H1 (cell line): Measurements from ENCODE around the gene PUS3. TPM values are rescaled to one million over a fixed set of nuclear protein-coding genes. Genes with fewer than 3 reads are reported as not detected.

ENCODE experiments used
- CTCF ChIA-PET: fragments of 300-600 bp; sonication (Branson Sonifier 250); formaldehyde crosslinking; loops from one replicate; lab custom pipeline; 2021; ENCODE audit not compliant: partially characterized antibody; lab: Charles Lee
- POLR2A ChIA-PET: fragments of 300-600 bp; sonication (Branson Sonifier 250); formaldehyde crosslinking; loops from one replicate; lab custom pipeline; 2021; ENCODE audit warnings: inconsistent platforms; ENCODE audit not compliant: partially characterized antibody; lab: Charles Lee
- DNase-seq, 2 experiments: peaks; one replicate each; pipeline versions ENCODE4 v3.0.0 to v3.0.0-alpha.2; 2010 to 2022; ENCODE audit warnings: low spot score in 2 of 2, low read depth in 1 of 2, mixed read lengths in 1 of 2
- FAIRE-seq: peaks from 2 replicates; lab custom pipeline; 2011; peaks lifted over from hg19 to GRCh38; lab: Jason Lieb, UNC
- H2AFZ ChIP-seq: 2 replicates; pipeline ENCODE4 v1.8.1; 2012; ENCODE audit warnings: low read length, inconsistent platforms
- H2AK5ac ChIP-seq: 2 replicates; pipeline ENCODE4 v1.6.1; 2013; ENCODE audit warnings: low read depth, low read length
- H2BK120ac ChIP-seq: replicated peaks from 2 replicates; pipeline ENCODE3; 2013; ENCODE audit warnings: low read depth, low read length, inconsistent platforms
- H2BK12ac ChIP-seq: 2 replicates; pipeline ENCODE4 v1.6.1; 2013; ENCODE audit warnings: low read depth, low read length
- H2BK15ac ChIP-seq: 2 replicates; pipeline ENCODE4 v1.6.1; 2013; ENCODE audit warnings: low read length
- H2BK20ac ChIP-seq: 2 replicates; pipeline ENCODE4 v1.6.1; 2013; ENCODE audit warnings: low read length
- H2BK5ac ChIP-seq: 2 replicates; pipeline ENCODE4 v1.6.1; 2013; ENCODE audit warnings: low read depth, low read length
- H3K14ac ChIP-seq: 2 replicates; pipeline ENCODE4 v1.6.1; 2013; ENCODE audit warnings: inconsistent platforms; ENCODE audit not compliant: insufficient read length
- H3K18ac ChIP-seq: 2 replicates; pipeline ENCODE4 v1.6.1; 2013; ENCODE audit warnings: low read length; ENCODE audit errors: extremely low read depth
- H3K23ac ChIP-seq: 2 replicates; pipeline ENCODE4 v1.6.1; 2013; ENCODE audit warnings: inconsistent platforms; ENCODE audit not compliant: insufficient read length
- H3K23me2 ChIP-seq: 2 replicates; pipeline ENCODE4 v1.6.1; 2013; ENCODE audit warnings: low read depth, low read length
- H3K27ac ChIP-seq: 2 replicates; pipeline ENCODE4 v1.6.1; 2011; ENCODE audit warnings: low read depth, low read length, inconsistent platforms
- H3K27me3 ChIP-seq, 4 experiments: replicated peaks in 1 of 4; 1 replicate in 1 of 4; 2 replicates in 3 of 4; pipeline versions ENCODE4 v1.6.1 to v1.8.1; 2011 to 2013; ENCODE audit warnings: low read length in 3 of 4, mild to moderate bottlenecking in 3 of 4, inconsistent platforms in 2 of 4, mixed read lengths in 2 of 4, moderate library complexity in 1 of 4; ENCODE audit not compliant: control insufficient read depth in 3 of 4, insufficient read depth in 3 of 4; ENCODE audit errors: extremely low read depth in 1 of 4
- H3K36me3 ChIP-seq, 4 experiments: 2 replicates each; pipeline versions ENCODE4 v1.6.1 to v1.8.1; 2011 to 2013; ENCODE audit warnings: mild to moderate bottlenecking in 4 of 4, low read length in 3 of 4, moderate library complexity in 2 of 4, control low read depth in 1 of 4, inconsistent platforms in 1 of 4; ENCODE audit not compliant: insufficient read depth in 4 of 4, control insufficient read depth in 2 of 4
- H3K4ac ChIP-seq: replicated peaks from 2 replicates; pipeline ENCODE3; 2013; ENCODE audit warnings: low read length, low read depth, mixed read lengths, inconsistent platforms; ENCODE audit not compliant: insufficient read length
- H3K4me1 ChIP-seq, 4 experiments: replicated peaks in 1 of 4; 1 replicate in 1 of 4; 2 replicates in 3 of 4; pipeline versions ENCODE4 v1.6.1 to v1.8.1; 2011 to 2013; ENCODE audit warnings: low read length in 3 of 4, inconsistent platforms in 2 of 4, mixed read lengths in 1 of 4; ENCODE audit not compliant: insufficient read depth in 4 of 4, control insufficient read depth in 3 of 4
- H3K4me2 ChIP-seq, 2 experiments: 2 replicates each; pipeline versions ENCODE4 v1.6.1 to v1.8.1; 2011 to 2013; ENCODE audit warnings: low read depth in 2 of 2, low read length in 2 of 2, control low read depth in 1 of 2, inconsistent platforms in 1 of 2, mild to moderate bottlenecking in 1 of 2; ENCODE audit not compliant: insufficient read depth in 1 of 2
- H3K4me3 ChIP-seq, 4 experiments: fragments of 200-600, 300-600 bp in 1 of 4; sonication (generic), shearing (Covaris generic), sonication (Bioruptor Twin) in 1 of 4; 2 replicates each; pipeline versions ENCODE4 v1.5.1 to v1.8.1; 2011 to 2016; ENCODE audit warnings: low read length in 4 of 4, low read depth in 3 of 4, control low read depth in 2 of 4, inconsistent platforms in 2 of 4, mild to moderate bottlenecking in 2 of 4, mixed read lengths in 1 of 4, moderate library complexity in 1 of 4; ENCODE audit not compliant: insufficient read depth in 2 of 4; ENCODE audit errors: extremely low read depth in 1 of 4
- H3K56ac ChIP-seq: replicated peaks from 2 replicates; pipeline ENCODE3; 2013; ENCODE audit warnings: low read depth, mild to moderate bottlenecking, mixed read lengths, low read length, inconsistent platforms; ENCODE audit not compliant: insufficient read length
- H3K79me1 ChIP-seq: 2 replicates; pipeline ENCODE4 v1.6.1; 2013; ENCODE audit warnings: low read depth, low read length, control low read depth
- H3K79me2 ChIP-seq, 2 experiments: 2 replicates each; pipeline versions ENCODE4 v1.6.1 to v1.8.1; 2012 to 2013; ENCODE audit warnings: low read length in 2 of 2, mild to moderate bottlenecking in 2 of 2, inconsistent platforms in 1 of 2; ENCODE audit not compliant: insufficient read depth in 2 of 2, control insufficient read depth in 1 of 2
- H3K9ac ChIP-seq, 4 experiments: replicated peaks in 1 of 4; 1 replicate in 1 of 4; 2 replicates in 3 of 4; pipeline versions ENCODE4 v1.6.1 to v1.8.1; 2011 to 2013; ENCODE audit warnings: low read depth in 3 of 4, low read length in 3 of 4, control low read depth in 2 of 4, mild to moderate bottlenecking in 2 of 4, moderate library complexity in 2 of 4, inconsistent platforms in 1 of 4; ENCODE audit errors: extremely low read depth in 1 of 4
- H3K9me3 ChIP-seq, 2 experiments: 2 replicates each; pipeline versions ENCODE4 v1.6.1 to v1.8.1; 2012 to 2013; ENCODE audit warnings: mild to moderate bottlenecking in 2 of 2, moderate library complexity in 2 of 2, control low read depth in 1 of 2, inconsistent platforms in 1 of 2, low read depth in 1 of 2, low read length in 1 of 2, mixed read lengths in 1 of 2; ENCODE audit not compliant: insufficient read depth in 2 of 2
- H4K20me1 ChIP-seq, 2 experiments: replicated peaks in 1 of 2; 2 replicates each; pipeline versions ENCODE3 to v1.8.1; 2011 to 2013; ENCODE audit warnings: inconsistent platforms in 2 of 2, low read length in 2 of 2, mild to moderate bottlenecking in 1 of 2; ENCODE audit not compliant: insufficient read depth in 2 of 2, control insufficient read depth in 1 of 2
- H4K5ac ChIP-seq: 2 replicates; pipeline ENCODE4 v1.6.1; 2013; ENCODE audit warnings: low read length, low read depth, mixed read lengths, inconsistent platforms; ENCODE audit not compliant: insufficient read length
- H4K8ac ChIP-seq: 2 replicates; pipeline ENCODE4 v1.8.0; 2013; ENCODE audit warnings: mild to moderate bottlenecking, moderate library complexity, low read length, inconsistent platforms; ENCODE audit not compliant: insufficient read depth; ENCODE audit errors: extremely low read depth
- H4K91ac ChIP-seq: replicated peaks from 2 replicates; pipeline ENCODE3; 2013; ENCODE audit warnings: low read length, mixed read lengths, inconsistent platforms; ENCODE audit not compliant: insufficient read length
- ATF2 ChIP-seq: IDR thresholded peaks from 2 replicates; pipeline ENCODE4 v1.6.1; 2012; ENCODE audit warnings: low read length, inconsistent platforms
- CBX5 ChIP-seq: fragments of 300-800, 300-1000 bp; sonication (generic); IDR thresholded peaks from 2 replicates; pipeline ENCODE4 v1.7.1; 2016; ENCODE audit warnings: antibody characterized with exemption, low read length, low read depth
- E2F6 ChIP-seq: IDR thresholded peaks from 2 replicates; pipeline ENCODE4 v1.6.1; 2012; ENCODE audit warnings: inconsistent platforms
- EP300 ChIP-seq, 2 experiments: IDR thresholded peaks; 1 replicate in 1 of 2; 2 replicates in 1 of 2; pipeline ENCODE4 v1.6.1; 2011 to 2012; ENCODE audit warnings: low read depth in 2 of 2, low read length in 2 of 2, mild to moderate bottlenecking in 2 of 2, borderline replicate concordance in 1 of 2, inconsistent platforms in 1 of 2, moderate library complexity in 1 of 2
- FOSL1 ChIP-seq: IDR thresholded peaks from 2 replicates; pipeline ENCODE4 v1.6.1; 2011; ENCODE audit warnings: mild to moderate bottlenecking, low read depth, low read length, moderate library complexity; ENCODE audit not compliant: insufficient read depth
- KDM1A ChIP-seq: fragments of 200-600, 300-600 bp; sonication (generic); IDR thresholded peaks from 2 replicates; pipeline ENCODE4 v1.7.1; 2016; ENCODE audit warnings: mild to moderate bottlenecking, low read length, borderline replicate concordance
- KDM5A ChIP-seq: fragments of 200-600 bp; IDR thresholded peaks from 2 replicates; pipeline ENCODE4 v1.7.1; 2012; ENCODE audit warnings: mild to moderate bottlenecking, low read length, inconsistent platforms, mixed read lengths
- POLR2AphosphoS5 ChIP-seq: IDR thresholded peaks from 2 replicates; pipeline ENCODE4 v1.6.1; 2011; ENCODE audit warnings: low read depth, low read length
- SIN3A ChIP-seq, 2 experiments: IDR thresholded peaks in 1 of 2; conservative IDR thresholded peaks in 1 of 2; 2 replicates each; pipeline ENCODE4 v1.6.1; 2011 to 2012; ENCODE audit warnings: low read length in 2 of 2, improper control_type of control experiment in 1 of 2, low read depth in 1 of 2, mild to moderate bottlenecking in 1 of 2
- SIX5 ChIP-seq: IDR thresholded peaks from 2 replicates; pipeline ENCODE4 v1.6.1; 2011; ENCODE audit warnings: mild to moderate bottlenecking, low read depth, low read length
- SP4 ChIP-seq: IDR thresholded peaks from 2 replicates; pipeline ENCODE4 v1.6.1; 2012; ENCODE audit warnings: low read length, inconsistent platforms
- SRF ChIP-seq: IDR thresholded peaks from 2 replicates; pipeline ENCODE4 v1.6.1; 2011; ENCODE audit warnings: mild to moderate bottlenecking, low read depth, low read length, moderate library complexity
- WGBS, 2 experiments: shearing (Covaris generic) in 1 of 2; methylation state at CpG; one replicate each; pipeline versions ENCODE4 v1.1.6 to v1.1.7; 2013 to 2015; ENCODE audit warnings: low lambda C conversion rate in 2 of 2, mixed read lengths in 2 of 2, inconsistent platforms in 1 of 2, low coverage in 1 of 2, missing lambda C conversion rate in 1 of 2; ENCODE audit not compliant: insufficient replicate concordance in 2 of 2, insufficient coverage in 1 of 2, insufficient read length in 1 of 2; ENCODE audit errors: extremely low coverage in 1 of 2, missing lambda C conversion rate in 1 of 2; 5-methylcytosine and 5-hydroxymethylcytosine counted together
- polyA plus RNA-seq, 7 experiments: library from polyadenylated mRNA; depleted of rRNA in 3 of 7; stranded (reverse) in 5 of 7; unstranded in 2 of 7; fragments of >200 nt in 5 of 7; fragments of 200-250 nt in 2 of 7; gene quantifications; 1 replicate in 5 of 7; 2 replicates in 1 of 7; 4 replicates in 1 of 7; pipeline versions ENCODE4 v1.2.1 to v1.2.3, GENCODE V29; 2011 to 2013; ENCODE audit warnings: missing spikeins in 2 of 7, mixed read lengths in 2 of 7
- total RNA-seq: library from RNA; stranded (reverse); fragmentation: NEBNext Ultra II Directional; extraction: Animal tissue kit (Norgen Biotek cat#: 25700); gene quantifications from 2 replicates; pipeline ENCODE4 v1.2.1, GENCODE V29; 2021

PUS3 gene
- total and polyA plus RNA-seq, 2 of the 8 experiments (the other 6 are each of a cell fraction or from before 2014, with no cell fraction given) = 8.7 to 22.6 TPM

DNA sequence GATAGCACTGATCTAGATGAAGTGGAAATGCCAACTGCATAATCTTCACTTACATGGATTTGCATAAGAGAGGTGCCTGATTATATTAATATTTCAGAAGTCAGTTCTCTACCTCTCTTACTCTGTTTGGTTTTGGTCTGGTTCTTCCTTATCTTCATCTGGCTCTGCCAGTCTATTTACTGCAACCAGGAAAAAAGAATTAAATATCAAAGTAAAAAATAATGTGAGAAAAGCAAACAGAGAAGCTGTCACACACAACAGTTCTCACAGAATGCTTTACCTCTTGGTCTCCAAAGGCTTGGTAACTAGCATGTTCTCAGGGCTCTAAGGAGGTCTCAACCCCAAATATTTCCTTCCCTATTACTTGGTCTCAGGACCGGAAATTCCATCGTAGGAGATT is 49.6 kb upstream of the PUS3 start:
- no peak overlapping the region for H3K4ac ChIP-seq
- FAIRE-seq (no peak), DNase-seq (no peak)
- WGBS, 2 experiments = 90% methylated on average over 2 of the region's 2 CpGs; no CpG with 5 or more reads in 1 of the 2 experiments
- no peak overlapping the region for H2BK20ac ChIP-seq
- ChIA-PET CTCF (interaction anchor here (3.8 kb wide), 1 partner anchor 9 kb away, joined by 31 read pairs; no protein-coding TSS in a partner anchor), POLR2A (no interaction called here)
- H3K4me3 ChIP-seq = no peak overlapping the region
- no peak overlapping the region for H3K4me2 ChIP-seq
- H3K4me1 ChIP-seq = peaks cover 0 to 2% (median 0%) of the 10 kb centered on the region in 4 experiments; a peak in 3 of 7 replicates
- no peak overlapping the region for H3K56ac ChIP-seq
- no peaks in the 10 kb centered on the region for H3K79me1 ChIP-seq
- no peaks in the 10 kb centered on the region for H3K23me2 ChIP-seq
- H2BK120ac ChIP-seq = no peak overlapping the region
- H4K20me1 ChIP-seq = no peaks in the 10 kb centered on the region
- no peak overlapping the region for H4K91ac ChIP-seq
- no peak overlapping the region for H3K14ac ChIP-seq
- no peak overlapping the region for H4K5ac ChIP-seq
- H2BK15ac ChIP-seq = no peak overlapping the region
- H3K27ac ChIP-seq = no peak overlapping the region
- no peaks in the 10 kb centered on the region for H3K27me3 ChIP-seq
- no peak overlapping the region for H3K18ac ChIP-seq
- no peak overlapping the region for H2BK12ac ChIP-seq
- H2BK5ac ChIP-seq = no peak overlapping the region; the same call in 1 of the 2 replicates
- no peak overlapping the region for H3K23ac ChIP-seq
- H2AFZ ChIP-seq = no peak overlapping the region
- no peaks in the 10 kb centered on the region for H3K9me3 ChIP-seq
- H3K36me3 ChIP-seq = no peaks in the 10 kb centered on the region; a peak in 1 of 8 replicates
- H3K9ac ChIP-seq = no peak overlapping the region
- H2AK5ac ChIP-seq = no peak overlapping the region
- H4K8ac ChIP-seq = no peak overlapping the region
- no peaks in the 10 kb centered on the region for H3K79me2 ChIP-seq
- TF ChIP-seq SIN3A (conservative IDR thresholded peaks at IDR 0.05 in 1 of 2, IDR thresholded peaks at IDR 0.05 in 1 of 2; ENCODE audit: low read depth in 1 of 2, low read length in 2 of 2) (no peak), CBX5 (no peak), FOSL1 (no peak), ATF2 (no peak), EP300 (IDR thresholded peaks at IDR 0.05; ENCODE audit: borderline replicate concordance in 1 of 2, low read depth in 2 of 2, low read length in 2 of 2) (no peak), KDM5A (no peak), POLR2AphosphoS5 (no peak), KDM1A (no peak), E2F6 (no peak), SRF (no peak), SP4 (no peak), SIX5 (no peak)
